ENCODE data around the gene PRKCA. TPM values are rescaled to one million over a fixed set of nuclear protein-coding genes. Genes with fewer than 3 reads are reported as not detected.

Gene PRKCA
- polyA plus RNA-seq, 4 donors = 14.1 to 24.5 (median 22.7) TPM

Other genes starting within 250 kb of the PRKCA start
- 10 to 100 TPM; 12.5 to 17.6 (median 15.9) TPM for gene CEP112, start 110.5 kb upstream of the PRKCA start, polyA plus RNA-seq (ENCODE audit: insufficient read length in 4 of 4)
- gene APOH, start 73.2 kb upstream of the PRKCA start, polyA plus RNA-seq (ENCODE audit: insufficient read length in 4 of 4) = 10 to 100 TPM in 1 of 4 donors, under 1 TPM in 1, not detected in 2; 0.90 to 23.8 TPM